ENCODE measurements around the gene PCNX3.
"Not testable (repeated sequence)": the region's sequence is repeated elsewhere in the genome, so short reads cannot be mapped to it uniquely, and the experiment has no call there.

The PCNX3 gene

DNA sequence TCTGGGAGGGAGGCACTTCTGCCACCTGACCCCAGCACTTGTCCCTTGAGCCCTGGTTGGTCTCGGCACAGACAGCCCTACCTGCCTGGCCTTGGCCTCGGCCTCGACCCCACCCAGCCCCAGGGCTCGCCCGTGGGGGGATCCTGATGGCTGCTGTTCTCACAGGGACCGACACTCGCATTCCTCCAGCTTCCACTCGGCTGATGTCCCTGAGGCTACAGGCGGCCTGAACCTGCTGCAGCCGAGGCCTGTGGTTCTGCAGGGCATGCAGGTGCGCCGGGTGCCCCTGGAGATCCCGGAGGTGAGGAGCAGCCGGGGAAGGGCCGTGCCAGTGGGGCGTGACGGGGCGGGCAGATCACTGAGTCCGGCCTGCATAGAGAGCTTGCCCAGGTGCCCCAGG is 5.1 kb downstream of the PCNX3 start:
- DNase-seq (ENCODE audit: low spot score): no peak

DNA sequence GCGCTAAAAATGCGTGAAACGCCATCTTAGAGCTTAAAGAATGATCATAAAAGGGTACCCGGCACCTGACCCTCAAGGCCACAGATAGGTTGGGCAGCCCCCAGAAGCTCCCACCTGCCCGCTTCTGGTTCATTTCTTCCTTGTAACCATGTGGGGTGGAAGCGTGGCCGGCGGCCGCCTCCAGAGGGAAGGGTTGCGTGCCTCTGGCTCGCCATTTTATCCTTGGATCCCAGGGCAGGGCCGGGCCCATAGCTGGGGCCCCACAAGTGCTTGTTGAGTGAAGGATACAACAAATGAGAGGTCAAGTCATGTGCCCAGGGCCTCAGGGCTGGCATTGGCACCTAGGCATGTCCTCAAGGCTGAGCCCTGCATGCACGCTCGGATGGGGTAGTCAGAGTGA is 5.9 kb downstream of the PCNX3 start:
- DNase-seq (ENCODE audit: low spot score): no peak

DNA sequence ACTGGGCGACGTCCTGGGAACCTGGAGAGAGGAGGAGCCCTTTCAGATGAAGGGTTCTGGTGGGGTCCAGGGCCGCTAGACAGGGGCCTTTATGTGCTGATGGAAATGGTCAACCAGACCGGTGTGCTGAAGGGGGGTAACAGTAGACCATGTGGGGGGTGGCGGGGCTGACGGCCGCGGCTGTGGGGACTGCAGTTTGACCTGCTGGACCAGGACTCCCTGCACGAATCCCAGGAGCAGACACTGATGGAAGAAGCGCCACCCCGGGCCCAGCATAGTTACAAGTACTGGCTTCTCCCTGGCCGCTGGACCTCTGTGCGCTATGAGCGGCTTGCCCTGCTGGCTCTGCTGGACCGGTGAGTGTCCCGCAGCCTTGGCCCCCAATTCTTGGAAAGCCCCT is 6.4 kb downstream of the PCNX3 start:
- DNase-seq (ENCODE audit: low spot score): no peak

DNA sequence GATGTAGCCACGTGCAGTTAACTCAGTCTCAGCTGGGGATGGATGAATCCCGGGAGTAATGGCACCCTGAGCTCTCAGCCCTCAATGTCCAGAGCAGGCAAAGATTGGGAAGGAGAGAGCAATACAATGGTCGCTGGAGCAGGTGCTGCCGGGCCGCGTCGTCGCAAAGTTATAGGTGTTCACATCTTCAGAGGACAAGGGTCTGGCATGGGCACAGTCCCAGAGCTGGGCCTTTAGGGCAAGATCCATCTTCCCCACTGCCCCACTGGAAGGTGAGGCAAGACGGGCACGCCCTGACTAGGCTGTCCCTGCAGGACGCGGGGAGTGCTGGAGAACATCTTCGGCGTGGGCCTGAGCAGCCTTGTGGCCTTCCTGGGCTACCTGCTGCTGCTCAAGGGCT is 7.6 kb downstream of the PCNX3 start:
- no peak for DNase-seq (ENCODE audit: low spot score)

DNA sequence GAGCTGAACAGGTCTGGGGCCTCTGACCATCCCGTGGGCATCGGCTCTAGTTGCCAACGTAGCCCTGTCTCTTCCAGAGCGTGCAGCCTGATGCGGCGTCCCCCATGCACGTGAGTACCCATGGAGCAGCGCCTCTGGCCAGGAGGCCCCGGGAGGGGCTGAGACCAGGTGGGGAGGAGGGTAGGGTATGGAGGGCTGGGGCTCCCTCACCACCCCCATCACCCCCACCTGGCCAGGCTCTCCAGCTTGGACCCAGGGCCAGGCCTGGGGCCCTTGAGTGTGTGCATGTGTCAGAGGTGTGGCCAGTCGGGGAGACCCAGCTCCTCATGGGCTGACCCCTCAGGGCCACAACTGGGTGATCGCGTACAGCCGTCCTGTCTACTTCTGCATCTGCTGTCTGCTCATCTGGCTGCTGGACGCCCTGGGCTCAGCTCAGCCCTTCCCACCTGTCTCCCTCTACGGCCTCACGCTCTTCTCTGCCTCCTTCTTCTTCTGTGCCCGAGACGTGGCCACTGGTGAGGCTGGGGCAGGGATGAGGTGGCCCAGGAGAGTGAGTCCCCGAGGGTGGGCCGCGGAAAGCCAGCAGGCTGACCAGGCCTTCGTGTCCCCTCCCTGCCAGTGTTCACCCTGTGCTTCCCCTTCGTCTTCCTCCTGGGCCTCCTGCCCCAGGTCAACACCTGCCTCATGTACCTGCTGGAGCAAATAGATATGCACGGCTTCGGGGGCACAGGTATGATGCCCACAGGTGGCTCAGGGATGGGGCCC is 8.5 kb downstream of the PCNX3 start:
- DNase-seq (ENCODE audit: low spot score): no peak

DNA sequence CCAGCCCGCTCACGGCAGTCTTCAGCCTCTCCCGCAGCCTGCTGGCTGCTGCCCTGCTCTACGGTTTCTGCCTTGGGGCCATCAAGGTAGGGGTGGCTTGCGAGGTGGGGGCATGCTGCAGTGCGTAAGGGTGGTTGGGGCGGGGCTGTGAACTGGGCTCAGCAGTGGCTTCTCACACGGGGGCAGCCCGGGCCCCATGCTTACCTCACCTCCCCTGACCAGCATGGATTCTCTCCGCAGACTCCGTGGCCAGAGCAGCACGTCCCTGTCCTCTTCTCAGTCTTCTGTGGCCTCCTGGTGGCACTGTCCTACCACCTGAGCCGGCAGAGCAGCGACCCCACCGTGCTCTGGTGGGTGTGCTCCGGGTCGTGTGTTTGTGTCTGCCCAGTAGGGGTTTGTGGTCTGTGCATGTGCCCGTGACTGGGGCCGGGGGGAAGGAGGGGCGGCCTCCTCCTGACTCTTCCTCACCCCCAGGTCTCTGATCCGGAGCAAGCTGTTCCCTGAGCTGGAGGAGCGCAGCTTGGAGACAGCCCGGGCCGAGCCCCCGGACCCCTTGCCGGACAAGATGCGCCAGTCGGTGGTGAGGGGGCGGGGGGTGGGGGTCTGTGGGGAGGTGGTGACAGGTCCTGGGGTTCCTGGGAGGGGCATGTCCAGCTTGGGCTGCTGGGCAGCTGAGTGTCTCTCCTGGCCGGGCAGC is 9.5 kb downstream of the PCNX3 start:
- DNase-seq (ENCODE audit: low spot score): no peak

DNA sequence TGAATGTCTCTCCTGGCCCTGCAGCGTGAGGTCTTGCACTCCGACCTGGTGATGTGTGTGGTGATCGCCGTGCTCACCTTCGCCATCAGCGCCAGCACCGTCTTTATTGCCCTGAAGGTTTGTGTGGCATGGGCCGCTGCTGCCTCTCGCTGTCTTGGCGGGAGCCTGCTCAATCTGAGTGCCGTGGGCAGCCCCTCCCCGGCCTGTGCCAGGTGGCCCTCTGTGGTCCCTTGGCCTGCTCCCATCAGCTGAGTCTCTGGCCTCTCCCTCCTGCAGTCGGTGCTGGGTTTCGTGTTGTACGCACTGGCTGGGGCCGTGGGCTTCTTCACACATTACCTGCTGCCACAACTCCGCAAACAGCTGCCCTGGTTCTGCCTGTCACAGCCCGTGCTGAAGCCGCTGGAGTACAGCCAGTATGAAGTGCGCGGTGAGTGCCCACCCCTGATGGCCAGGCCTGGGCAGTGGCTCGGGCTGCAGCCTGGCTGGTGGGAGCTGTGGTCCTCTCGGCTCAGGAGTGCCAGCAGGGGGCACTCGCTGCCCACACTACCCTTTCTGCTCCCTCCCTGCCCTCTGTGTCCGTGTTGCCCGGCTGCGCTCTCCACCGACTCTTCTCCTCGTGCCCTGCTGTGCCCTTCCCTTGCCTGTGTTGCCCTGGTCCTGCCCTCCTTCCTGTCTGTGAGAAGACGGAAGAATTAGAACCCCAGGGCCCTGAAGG is 10.2 kb downstream of the PCNX3 start:
- no peak for DNase-seq (ENCODE audit: low spot score)

DNA sequence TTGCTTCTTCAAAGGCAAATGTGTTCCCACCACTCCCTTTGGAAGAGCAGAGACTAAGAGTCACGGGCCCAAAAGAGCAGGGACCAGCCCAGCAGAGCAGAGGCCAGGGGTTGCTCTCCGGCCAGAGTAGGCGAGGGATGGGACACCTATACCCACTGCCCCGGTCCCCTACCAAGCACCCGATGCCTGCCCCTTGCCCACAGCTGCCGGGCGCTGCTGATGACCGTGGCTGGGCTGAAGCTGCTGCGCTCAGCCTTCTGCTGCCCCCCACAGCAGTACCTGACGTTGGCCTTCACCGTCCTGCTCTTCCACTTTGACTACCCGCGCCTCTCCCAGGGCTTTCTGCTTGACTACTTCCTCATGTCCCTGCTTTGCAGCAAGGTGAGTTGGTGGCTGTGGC is 11.6 kb downstream of the PCNX3 start:
- DNase-seq (ENCODE audit: low spot score): no peak

DNA sequence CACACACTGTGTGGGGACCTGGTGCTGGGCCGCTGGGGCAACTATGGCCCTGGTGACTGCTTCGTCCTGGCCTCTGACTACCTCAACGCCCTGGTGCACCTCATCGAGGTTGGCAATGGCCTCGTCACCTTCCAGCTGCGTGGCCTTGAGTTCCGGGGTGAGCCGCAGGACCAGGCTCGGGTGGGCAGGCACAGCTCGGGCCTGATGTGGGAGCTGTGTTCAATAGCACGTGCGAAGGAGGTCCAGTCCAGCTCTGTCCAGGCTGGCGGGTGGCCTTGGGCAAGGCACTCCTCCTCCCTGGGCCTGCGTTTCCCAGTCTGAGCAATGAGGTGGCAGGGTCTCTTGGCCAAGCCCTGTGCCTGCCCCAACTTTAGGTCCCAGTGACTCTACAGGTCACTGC is 14.0 kb downstream of the PCNX3 start:
- DNase-seq (ENCODE audit: low spot score): no peak

DNA sequence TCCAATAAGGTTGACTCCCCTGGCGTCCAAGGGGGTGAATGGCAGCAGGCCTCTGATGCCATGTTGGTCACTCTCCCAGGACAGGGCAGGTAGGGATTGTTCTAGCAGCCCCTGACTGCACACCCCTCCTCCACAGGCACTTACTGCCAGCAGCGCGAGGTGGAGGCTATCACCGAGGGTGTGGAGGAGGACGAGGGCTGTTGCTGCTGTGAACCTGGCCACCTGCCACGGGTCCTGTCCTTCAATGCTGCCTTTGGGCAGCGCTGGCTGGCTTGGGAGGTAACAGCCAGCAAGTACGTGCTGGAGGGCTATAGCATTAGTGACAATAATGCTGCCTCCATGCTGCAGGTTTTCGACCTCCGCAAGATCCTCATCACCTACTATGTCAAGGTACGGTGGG is 14.6 kb downstream of the PCNX3 start:
- no peak for DNase-seq (ENCODE audit: low spot score)

DNA sequence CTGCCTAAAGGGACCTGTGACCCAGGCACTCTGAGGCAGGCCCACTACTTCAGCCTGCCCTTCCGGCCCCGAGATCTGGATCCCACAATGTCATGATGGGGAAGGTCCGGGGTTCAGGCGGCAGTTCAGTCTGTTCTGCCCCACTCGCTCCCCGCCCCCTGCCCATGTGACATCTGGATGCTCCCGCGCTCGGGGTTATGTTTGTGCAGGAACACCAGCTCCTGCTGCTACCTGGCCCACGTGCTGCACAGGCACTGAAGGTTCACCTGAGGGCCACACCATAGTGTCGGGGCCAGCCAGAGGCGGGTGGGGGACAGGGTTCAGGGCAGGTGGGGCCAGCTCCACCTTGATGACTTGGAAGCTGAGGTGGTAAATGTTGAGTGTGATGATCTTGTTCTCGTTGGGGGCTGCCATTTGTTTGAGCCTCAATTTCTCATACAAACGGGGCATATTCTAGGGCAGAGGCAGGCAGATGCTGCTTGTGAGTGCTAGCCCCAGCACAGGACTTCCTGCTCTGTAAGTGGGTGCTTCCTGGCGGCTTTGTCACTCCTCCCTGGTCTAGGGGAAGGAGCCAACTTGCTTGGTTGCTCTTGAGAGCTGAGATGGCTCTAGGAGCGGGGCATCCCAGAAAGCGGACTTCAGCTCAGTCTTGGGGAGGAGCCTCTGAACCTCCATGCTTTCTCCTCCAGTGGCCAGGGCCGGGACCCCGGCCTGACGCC is 18.0 kb downstream of the PCNX3 start:
- no peak for DNase-seq (ENCODE audit: low spot score)

DNA sequence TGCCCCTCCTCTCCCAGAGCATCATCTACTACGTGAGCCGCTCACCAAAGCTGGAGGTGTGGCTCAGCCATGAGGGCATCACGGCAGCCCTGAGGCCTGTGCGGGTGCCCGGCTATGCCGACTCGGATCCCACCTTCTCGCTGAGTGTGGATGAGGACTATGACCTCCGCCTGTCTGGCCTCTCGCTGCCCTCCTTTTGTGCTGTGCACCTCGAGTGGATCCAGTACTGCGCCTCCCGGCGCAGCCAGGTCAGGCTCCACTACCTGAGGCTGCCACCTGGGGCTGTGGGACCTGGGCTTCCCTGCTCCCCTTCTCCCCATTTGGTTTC is 18.5 kb downstream of the PCNX3 start:
- DNase-seq (ENCODE audit: low spot score): no peak

DNA sequence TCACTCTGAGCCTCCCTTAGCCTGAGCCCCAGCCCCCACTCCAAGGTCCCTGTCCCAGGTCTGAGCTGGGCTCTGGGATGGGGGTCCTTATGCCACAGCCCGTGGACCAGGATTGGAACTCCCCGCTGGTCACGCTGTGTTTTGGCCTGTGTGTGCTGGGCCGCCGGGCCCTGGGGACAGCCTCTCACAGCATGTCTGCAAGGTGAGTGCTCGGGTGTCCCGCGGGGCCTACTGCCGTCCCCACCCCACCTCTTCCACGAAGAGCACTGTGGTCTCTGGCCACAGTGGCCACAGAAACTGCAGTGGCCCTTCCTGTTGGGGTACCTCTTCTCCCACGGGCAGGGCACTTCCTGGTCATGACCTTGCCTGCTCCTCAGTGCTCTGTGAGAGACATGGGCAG is 18.9 kb downstream of the PCNX3 start:
- DNase-seq (ENCODE audit: low spot score): no peak

DNA sequence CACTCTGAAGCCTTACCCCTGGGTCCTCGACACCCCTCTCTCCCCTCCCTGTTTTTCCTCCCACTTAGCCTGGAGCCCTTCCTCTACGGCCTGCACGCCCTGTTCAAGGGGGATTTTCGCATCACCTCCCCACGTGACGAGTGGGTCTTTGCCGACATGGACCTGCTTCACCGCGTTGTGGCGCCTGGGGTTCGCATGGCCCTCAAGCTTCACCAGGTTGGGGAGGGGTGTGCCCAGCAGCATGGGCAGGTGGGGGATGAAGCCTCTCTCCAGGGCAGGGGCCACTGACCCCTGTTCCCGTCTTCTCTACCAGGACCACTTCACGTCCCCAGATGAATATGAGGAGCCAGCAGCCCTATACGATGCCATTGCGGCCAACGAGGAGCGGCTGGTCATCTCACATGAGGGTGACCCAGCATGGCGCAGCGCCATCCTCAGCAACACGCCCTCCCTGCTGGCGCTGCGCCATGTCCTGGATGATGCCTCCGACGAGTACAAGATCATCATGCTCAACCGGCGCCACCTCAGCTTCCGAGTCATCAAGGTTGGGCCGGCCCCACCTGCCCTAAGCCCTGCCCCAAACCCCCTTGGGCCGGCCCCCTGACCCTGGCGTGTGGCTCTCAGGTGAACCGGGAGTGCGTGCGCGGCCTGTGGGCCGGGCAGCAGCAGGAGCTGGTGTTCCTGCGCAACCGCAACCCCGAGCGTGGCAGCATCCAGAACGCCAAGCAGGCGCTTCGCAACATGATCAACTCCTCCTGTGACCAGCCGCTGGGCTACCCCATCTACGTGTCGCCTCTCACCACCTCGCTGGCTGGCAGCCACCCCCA is 19.5 kb downstream of the PCNX3 start:
- no peak for DNase-seq (ENCODE audit: low spot score)

DNA sequence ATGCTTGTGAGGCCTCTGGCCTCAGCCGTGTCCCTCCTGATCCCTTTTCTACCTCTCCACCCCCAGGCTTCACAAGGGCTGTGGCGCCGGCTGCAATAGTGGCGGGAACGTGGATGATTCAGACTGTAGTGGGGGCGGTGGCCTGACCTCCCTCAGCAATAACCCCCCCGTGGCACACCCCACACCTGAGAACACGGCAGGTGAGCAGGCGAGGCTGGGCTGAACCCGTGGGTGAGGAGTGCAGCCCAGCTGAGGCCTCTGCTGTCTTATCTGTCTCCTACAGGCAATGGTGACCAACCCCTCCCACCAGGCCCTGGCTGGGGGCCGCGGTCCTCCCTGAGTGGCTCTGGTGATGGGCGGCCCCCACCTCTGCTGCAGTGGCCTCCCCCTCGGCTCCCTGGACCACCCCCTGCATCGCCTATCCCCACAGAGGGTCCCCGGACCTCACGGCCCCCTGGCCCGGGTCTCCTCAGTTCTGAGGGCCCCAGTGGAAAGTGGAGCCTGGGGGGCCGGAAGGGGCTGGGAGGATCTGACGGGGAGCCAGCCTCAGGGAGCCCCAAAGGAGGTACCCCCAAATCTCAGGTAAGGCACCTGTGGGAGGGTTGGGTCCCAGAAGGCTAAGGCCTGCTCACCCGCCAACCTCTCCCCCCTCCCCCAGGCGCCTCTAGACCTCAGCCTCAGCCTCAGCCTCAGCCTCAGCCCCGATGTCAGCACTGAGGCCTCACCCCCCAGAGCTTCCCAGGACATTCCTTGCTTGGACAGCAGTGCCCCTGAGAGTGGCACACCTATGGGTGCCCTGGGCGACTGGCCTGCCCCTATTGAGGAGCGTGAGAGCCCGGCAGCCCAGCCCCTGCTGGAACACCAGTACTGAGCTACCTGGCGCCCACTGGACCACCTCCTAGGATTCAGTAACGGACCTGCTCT is 20.8 kb downstream of the PCNX3 start:
- DNase-seq (ENCODE audit: low spot score): no peak

DNA sequence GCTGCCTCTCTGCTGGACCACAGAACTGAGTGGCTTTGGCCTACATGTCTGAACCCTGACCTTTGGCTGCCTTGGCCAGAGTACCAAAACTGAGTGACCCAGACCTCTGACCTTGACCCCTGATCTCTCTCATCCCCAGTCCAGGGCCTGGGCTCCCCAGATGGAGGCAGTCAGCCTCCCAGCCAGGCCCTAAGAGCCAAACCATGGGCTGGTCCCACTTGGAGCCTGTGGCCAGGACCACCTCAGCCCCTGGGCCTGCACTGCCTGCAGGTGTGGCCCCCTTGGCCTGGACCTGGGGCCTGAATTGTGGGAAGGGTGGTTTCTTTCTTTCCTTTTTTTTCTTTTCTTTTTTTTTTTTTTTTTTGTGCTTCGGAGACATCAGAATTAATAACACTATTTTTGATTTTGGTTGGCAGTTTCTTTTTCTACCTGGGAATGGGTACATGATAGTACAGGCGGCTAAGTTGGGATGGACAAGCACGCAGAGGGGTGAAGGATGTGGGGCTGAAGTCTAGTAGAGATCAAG is 21.5 kb downstream of the PCNX3 start:
- DNase-seq (ENCODE audit: low spot score): no peak

DNA sequence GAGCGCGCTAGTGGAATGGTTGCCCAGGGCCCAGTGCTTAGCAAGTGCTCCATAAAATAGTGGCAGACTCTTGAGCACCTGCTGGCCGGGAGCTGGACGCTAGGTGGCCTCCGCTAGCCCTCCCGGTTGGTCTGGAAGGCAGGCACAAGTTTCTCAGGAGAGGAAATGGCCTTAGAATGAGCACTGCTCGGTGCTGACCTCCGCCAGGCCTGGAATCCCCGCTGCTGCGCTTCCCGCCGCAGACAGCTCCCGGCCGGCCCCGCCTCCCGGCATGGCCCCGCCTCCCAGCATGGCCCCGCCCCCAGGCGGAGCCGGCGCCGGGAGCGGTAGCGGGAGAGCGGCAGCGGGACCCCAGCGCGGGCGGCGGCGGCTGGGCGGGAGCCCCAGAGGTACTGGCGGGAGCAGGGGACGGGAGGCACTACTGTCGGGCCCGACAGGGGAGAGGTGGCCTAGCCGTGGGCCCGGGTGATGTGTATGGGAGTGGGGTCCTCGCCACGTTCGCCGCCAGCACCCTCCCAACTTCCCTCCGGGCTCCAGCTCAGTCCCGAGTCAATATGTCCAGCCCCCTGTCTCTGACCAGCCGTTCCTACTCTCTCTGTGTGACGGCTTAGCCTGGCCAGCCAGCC is 22.3 kb downstream of the PCNX3 start, which contains the start of gene SIPA1:
TSS of gene SIPA1 (plus strand) at position 308 of the 626 bp plus-strand sequence. CDS start 2,821 bp downstream, outside the sequence.
- peak; percentile 88 for DNase-seq (ENCODE audit: low spot score)

DNA sequence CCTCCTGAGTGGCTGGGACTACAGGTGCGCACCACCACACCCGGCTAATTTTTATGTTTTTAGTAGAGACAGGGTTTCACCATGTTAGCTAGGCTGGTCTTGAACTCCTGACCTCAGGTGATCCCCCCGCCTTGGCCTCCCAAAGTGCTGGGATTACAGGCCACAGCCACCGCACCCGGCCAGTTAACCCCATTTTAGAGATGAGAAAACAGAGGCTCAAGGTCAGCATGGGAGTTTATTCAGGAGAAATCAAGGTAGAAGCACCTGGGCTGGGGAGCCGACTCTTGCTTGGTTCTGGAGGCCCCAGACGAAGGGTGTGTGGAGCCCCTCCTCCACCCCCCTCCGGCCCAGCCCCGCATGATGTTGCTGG is 23.6 kb downstream of the PCNX3 start:
- DNase-seq (ENCODE audit: low spot score): not testable (repeated sequence)

DNA sequence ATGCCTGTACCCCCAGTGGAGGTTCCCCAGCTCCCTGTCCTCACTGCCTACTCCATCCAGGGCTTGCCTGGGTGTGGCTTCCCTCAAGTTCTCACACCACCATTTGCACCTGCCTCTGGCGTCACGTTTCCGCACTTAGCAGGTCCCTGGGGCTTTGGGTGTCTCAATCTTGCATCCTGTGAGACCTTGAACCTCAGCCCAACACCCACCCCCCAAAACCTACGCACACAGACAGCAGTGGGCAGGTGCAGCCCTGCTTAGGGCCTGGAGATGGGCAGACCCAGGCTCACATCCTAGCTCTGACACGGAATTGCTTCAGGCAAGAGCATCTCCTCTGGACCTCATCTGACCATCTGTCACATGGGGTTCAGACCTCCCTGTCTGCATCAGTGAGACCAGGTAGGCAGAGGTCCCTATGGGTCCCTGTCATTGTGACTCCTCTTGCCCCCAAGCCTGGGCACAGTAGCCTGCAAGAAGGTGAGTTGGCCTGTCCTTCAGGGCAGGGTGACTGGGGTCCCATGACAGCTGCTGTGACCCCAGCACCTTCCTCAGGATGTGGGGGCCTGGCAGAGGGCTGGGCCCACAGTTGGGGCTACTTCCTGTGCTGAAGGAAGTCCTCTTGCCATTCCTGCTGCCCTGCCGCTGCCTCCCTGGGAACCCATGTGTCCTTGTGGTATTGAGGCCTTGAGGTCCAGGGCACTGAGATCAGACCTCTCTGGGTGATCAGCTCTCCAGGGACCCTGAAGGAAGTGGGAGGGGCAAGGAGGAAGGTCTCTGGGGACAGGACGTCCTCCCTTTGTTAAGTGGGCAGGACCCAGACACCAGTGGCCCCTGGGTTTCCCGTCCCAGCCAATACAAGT is 24.3 kb downstream of the PCNX3 start:
- DNase-seq (ENCODE audit: low spot score): no peak
